ENCODE results near the gene USP21. TPM values are rescaled to one million over a fixed set of nuclear protein-coding genes. Genes with fewer than 3 reads are reported as not detected.

The USP21 gene, protein sequence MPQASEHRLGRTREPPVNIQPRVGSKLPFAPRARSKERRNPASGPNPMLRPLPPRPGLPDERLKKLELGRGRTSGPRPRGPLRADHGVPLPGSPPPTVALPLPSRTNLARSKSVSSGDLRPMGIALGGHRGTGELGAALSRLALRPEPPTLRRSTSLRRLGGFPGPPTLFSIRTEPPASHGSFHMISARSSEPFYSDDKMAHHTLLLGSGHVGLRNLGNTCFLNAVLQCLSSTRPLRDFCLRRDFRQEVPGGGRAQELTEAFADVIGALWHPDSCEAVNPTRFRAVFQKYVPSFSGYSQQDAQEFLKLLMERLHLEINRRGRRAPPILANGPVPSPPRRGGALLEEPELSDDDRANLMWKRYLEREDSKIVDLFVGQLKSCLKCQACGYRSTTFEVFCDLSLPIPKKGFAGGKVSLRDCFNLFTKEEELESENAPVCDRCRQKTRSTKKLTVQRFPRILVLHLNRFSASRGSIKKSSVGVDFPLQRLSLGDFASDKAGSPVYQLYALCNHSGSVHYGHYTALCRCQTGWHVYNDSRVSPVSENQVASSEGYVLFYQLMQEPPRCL
- total RNA-seq (2022; extraction: Qiagen RNA extraction) = 19.0 to 27.5 TPM (median 25.0 TPM) in 5 replicates

DNA sequence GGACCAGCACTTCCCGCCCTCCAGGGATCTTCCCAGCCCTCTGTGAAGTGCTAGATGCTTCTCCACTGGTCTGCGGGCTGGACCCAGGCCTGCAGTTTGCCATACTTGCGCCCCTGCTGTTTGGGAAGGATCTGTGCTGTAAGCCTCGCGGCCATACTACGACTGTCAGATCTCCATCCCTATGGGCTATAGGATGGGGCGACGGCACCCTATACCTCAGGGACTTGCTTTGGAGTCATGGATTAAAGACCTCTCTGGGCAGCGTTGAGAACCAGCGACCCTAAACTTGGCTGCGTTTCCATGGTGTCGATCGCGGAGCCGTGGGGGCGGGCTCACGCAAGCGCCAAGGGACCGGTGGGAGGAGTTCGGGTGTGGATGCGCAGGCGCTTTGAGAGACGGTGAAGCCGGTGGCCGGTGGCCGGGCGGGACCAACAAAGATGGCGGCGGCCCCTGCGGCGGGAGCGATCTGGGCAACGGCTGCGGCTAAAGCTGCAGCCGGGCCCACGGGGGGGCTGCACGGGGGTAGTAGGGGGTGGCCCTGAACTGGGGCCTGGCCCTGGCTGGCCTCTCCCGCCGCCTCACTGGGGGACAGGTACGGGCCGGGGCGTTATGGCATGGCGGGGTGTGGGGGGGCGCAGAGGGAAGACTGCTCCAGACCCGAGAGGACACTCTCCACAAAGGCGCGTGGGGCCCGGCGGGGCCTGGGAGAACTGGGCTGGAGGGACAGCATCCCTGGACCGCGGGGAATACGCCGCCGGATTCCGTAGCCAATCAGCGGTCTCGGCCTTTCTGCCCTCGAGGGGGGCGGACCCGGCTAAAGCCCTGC, at the start of gene USP21:
USP21 (plus strand) TSS at position 414 of the 826 bp plus-strand sequence. CDS start 1,141 bp downstream, outside the sequence.

DNA sequence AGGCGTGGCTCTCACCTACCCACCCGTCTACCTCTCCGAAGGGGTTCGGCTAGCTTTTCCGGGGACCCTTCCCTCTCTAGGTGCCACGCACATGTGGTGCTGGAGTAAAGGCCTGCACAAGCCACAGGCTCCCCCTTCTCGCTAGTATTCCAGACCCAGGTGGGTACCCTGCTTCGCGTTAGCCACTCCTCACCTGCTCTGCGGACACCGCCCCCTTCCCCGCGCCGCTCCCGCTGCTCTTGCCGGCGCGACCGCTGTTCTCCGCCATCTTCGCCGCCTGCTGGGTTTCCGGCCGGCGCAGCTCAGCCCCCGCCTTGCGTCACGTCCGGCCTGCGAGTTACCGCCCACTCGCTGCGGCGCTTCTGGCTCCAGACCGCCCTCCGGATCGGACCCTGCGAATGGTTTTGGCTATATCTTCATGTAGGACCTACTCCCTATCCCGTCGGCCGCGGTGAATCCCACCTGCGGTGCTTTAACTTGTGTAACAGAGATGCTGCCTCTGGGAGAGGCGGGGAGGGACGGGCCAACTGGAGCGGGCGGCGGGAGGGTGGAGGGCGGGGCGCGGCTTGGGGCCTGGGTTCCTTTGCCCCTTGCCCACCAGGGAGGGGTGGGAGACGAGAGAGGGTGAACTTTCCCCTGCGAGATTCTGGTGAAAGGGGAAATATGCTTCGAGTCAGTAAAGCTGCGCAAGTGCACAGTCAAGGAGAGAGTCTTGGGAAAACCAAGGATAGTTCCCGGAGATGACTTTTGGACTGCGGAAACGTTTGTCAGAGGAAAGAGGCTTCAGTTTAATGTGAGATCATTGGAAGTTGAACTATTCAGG, 41.3 kb upstream of the USP21 start, which contains the start of the genes NIT1 and PFDN2:
NIT1 (plus strand) TSS at position 347 of the 823 bp plus-strand sequence; CDS start at position 419, 72 bp downstream.
PFDN2 (minus strand) TSS at position 279 of the 823 bp plus-strand sequence; CDS start at position 268, 11 bp downstream.

DNA sequence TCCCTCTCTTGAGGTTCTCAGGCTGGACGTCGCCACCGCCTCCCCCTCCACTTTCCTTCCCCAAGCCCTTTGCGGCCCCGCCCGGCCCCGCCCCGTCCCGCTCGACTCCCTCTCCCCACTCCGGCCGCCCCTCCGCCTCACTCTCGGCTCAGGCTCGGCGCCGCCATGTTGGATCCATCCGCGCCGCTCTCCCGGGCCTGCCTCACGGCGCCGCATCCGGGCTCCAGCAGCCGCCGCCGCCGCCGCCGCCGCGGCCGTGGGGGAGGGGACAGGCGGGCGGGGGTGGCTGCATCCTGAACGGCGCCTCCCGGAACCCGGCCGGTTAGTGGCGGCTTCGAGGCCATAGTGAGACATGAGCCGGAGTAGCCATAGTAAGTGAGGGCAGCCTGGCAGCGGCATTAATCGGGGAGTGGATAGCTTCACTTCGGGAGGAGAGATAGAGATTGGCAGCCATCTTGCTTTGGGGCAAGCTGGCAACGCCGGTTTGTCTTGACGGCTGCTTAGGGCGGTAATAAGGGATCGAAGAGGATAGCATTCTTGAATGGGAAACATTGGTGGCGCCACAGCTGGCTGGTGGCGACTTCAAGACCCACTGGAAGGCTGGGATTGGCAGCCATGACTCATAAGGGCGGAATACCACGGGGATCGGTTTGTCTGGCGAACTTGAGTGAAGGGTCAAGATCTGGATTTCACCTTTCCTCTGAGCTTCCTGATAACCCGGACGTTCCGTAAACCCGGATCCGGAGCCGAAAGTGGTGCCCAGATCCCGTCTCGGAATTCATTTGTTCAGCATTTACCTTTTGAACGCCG, 26.7 kb upstream of the USP21 start, which contains the start of gene DEDD:
DEDD (minus strand) TSS at position 258 of the 810 bp plus-strand sequence. CDS start 8,205 bp downstream, outside the sequence.

DNA sequence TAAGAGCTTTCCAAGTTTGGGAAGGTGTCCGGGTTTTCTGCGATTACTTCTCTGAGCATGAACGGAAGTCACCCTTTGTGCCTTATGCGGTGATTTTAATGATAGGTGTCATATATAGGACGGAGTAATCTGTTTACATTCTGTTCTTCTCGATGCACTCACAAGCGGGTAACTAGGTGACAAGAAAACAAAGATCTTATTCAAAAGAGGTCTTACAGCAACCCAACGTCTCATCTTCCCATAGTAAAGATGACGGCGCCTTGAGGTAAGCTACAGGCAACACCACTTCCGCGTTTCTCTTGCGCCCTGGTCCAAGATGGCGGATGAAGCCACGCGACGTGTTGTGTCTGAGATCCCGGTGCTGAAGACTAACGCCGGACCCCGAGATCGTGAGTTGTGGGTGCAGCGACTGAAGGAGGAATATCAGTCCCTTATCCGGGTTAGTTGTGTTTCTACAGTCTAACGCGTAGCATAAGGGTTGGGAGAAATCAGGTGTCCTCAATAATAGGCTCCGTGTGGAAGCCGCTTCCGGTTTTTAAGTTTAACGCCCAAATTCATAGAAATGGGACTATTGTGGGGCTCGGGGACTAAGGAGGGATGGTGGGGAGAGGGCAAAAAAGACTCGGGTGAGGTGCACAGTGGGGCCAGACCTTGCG, 5.5 kb upstream of the USP21 start, which contains the start of gene UFC1:
UFC1 (plus strand) TSS at position 297 of the 656 bp plus-strand sequence; CDS start at position 317, 20 bp downstream.

DNA sequence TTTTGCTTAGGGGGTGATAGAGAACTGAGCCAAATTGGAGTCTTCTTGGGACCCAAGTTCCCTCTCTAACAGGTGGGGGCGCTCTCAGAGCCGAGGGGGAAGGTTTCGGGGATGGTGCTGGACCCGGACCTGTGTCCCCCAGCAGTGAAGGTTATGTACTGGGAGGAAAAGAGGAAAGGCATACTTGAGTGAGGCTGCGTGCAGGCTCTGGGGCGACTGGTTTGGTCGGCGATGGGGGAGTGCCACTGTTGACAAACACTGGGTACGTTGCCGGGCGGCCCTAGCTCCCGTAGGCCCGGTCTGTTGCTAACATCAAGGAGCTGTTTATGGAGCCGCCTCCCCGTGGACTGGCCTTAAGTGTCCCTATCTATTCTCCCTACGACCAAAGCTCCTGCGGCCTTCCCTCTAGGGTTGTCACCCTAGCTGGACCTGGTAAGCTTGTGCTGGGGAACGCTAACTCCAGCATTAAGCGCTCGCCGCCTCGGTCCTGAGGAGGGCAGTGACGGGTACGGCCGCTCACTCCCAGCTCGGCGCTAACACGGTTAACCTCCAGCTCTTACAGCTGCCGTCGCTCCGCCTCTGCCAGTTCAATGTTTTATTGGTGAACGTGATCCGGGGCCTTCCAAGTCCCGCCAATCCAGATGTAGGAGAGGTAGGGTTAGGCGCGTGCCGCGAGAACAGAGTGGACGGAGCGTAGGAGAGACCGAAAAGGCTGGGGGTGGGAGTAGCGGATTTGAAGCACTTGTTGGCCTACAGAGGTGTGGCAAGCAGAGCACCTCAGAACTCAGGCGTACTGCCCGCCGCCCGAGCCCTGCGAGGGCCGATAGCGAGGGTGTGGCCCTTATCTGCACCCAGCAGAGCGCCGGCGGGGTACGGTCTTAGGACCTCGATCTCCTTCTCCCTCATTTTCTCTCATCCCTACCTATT, 6.7 kb downstream of the USP21 start, which contains the start of gene PPOX:
PPOX (plus strand) TSS at position 685 of the 927 bp plus-strand sequence. CDS start 422 bp downstream, outside the sequence.

DNA sequence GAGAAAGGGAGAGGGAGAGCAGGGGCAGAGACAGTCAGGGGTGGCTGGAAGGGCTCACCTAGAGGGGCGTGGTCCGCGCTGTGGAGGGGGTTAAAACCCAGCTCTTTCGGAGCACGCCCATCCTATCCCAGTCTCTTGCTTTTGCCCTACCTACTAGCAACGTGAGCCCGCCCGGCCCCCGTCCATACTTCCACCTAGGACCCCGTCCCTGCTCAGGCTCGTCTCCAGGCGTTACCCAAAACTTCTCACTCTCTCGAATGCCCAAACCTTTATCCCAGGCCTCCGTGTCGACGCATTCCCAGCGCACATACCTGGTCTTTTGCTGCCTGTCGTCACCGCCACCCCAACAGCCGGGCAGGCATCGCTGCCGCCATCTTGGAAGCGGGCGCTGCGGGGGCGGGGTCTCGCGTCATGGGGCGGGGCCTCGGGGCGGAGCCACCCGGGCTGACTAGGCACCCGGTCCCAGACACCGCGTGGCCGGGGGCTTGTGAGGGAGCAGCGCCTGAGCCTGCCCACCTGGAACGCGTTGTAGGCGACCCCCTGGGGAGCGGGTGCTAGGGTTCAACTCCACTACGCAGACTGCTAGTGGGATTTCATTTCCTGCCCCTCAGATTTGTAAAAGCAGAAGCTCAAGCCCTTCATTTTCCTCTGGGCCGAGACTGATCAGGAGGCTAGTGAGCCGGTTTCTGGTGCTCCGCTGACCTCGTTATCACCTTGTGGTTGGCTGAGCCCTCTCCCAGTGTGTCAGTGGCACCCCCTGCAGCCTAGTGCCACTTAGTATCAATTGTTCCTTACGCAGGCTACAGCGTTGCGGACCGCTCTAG, 18.0 kb downstream of the USP21 start, which contains the start of gene B4GALT3:
B4GALT3 (minus strand) TSS at position 396 of the 824 bp plus-strand sequence. CDS start 1,447 bp downstream, outside the sequence.

DNA sequence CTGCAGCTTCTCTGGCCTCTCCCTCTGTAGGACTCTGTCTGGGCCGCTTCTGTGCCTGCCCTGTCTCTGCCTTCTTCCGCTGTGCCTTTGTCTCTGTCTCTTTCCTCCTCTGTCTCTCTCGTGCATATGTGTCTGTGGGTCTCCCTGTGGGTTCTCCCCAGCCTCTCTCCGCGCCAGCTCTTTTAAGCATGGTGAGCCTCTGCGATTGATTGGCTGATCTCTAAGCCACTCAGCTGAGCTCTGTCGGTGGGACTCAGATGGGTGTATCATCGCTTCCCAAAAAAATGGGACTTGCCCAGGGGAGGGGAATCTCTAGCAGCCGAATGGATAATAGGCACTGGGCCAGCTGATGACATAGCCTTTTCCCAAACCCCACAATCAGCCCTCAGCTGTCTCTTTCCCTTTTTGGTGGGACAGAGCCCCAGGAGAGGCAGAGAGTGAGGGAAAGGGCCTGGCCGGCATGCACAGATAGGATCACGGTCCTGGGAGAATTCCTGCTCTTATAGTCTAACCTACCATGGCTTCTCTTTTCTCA, 39.7 kb downstream of the USP21 start, which contains the start of gene ADAMTS4:
ADAMTS4 (minus strand) TSS at position 158 of the 535 bp plus-strand sequence. CDS start 427 bp downstream, outside the sequence.

DNA sequence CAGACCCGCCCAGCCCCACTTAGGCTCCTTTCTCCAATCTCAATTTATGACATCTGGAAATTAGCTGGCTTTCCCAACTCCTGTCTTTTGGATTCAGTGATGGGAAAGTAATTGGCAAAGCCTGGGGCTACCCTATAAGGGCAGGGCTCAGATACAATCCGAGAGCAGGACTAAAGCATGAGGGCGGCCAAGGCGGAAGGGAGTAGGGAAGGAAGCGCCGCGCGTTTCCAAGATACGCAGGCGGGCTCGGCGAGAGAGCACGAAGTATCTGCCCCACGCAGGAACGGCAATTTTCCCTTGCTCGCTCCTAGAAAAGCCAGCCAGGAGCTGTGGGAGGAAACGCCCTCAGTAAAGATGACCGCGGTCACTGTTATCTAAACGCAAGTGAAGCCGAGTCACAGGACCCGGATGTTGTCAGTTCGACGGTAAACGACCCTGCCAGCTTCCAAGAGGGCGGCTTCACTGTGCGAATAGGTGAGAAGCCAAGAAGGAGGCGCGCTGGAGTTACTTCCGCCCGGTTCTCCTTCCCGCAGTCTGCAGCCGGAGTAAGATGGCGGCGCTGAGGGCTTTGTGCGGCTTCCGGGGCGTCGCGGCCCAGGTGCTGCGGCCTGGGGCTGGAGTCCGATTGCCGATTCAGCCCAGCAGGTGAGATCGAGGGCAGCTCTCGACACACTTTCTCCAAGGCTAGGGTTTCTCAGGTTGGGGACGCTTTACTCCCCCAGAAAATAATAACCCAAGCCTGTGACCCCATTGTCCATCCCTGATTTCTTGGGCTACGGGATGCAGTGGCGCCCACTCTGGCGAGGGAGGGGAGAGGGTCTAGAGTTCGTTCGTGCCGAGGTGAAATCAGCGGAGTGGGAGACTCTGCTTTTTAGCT, 42.8 kb downstream of the USP21 start, which contains the start of gene NDUFS2:
NDUFS2 (plus strand) TSS at position 532 of the 877 bp plus-strand sequence; CDS start at position 551, 19 bp downstream.

DNA sequence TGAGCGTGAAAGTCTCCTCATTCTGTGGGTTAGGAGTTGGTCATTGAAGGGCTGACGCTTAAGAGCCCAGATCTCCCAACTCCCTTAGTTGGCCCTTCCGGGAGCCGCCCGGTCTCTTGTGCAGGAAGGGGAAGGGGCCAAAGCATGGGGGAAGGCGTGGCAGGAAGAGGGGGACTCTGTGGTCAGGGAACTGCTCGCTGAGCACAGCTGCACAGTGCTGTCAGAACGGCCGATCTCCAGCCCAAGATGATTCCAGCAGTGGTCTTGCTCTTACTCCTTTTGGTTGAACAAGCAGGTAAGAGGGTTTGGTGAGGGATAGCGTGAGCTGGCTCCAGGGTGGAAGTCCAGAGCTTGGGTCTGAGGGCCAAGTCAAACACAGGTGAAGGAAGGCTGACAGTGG, 55.8 kb downstream of the USP21 start, which contains the start of gene FCER1G:
FCER1G (plus strand) TSS at position 220 of the 400 bp plus-strand sequence; CDS start at position 247, 27 bp downstream.

Other genes with a start within 250 kb of the USP21 start
- 0.13 to 0.34 TPM (median 0.24 TPM) in 4 of 5 replicates, not detected in the other for gene ITLN2, start 204.7 kb upstream of the USP21 start, total RNA-seq (2022; extraction: Qiagen RNA extraction)
- gene F11R, start 138.3 kb upstream of the USP21 start, total RNA-seq (2022; extraction: Qiagen RNA extraction) = 30.7 to 59.9 TPM (median 54.1 TPM) in 5 replicates
- 0.20 to 0.42 TPM (median 0.29 TPM) in 4 of 5 replicates, not detected in the other for gene TSTD1, start 120.5 kb upstream of the USP21 start, total RNA-seq (2022; extraction: Qiagen RNA extraction)
- 44.2 to 52.9 TPM (median 51.4 TPM) in 5 replicates for gene USF1, start 113.5 kb upstream of the USP21 start, total RNA-seq (2022; extraction: Qiagen RNA extraction)
- 0.05 to 0.14 TPM (median 0.07 TPM) in 5 replicates for gene ARHGAP30, start 89.6 kb upstream of the USP21 start, total RNA-seq (2022; extraction: Qiagen RNA extraction)
- gene NECTIN4, start 69.9 kb upstream of the USP21 start, total RNA-seq (2022; extraction: Qiagen RNA extraction) = 1.6 to 1.9 TPM (median 1.8 TPM) in 5 replicates
- gene KLHDC9, start 61.1 kb upstream of the USP21 start, total RNA-seq (2022; extraction: Qiagen RNA extraction) = 1.1 to 2.7 TPM (median 1.8 TPM) in 5 replicates
- gene PFDN2, start 41.5 kb upstream of the USP21 start, total RNA-seq (2022; extraction: Qiagen RNA extraction) = 112 to 136 TPM (median 117 TPM) in 5 replicates
- gene NIT1, start 41.4 kb upstream of the USP21 start, total RNA-seq (2022; extraction: Qiagen RNA extraction) = 29.5 to 35.9 TPM (median 35.1 TPM) in 5 replicates
- 27.6 to 33.6 TPM (median 31.9 TPM) in 5 replicates for gene DEDD, start 26.8 kb upstream of the USP21 start, total RNA-seq (2022; extraction: Qiagen RNA extraction)
- gene UFC1, start 5.5 kb upstream of the USP21 start, total RNA-seq (2022; extraction: Qiagen RNA extraction) = 84.9 to 147 TPM (median 87.3 TPM) in 5 replicates
- gene PPOX, start 6.9 kb downstream of the USP21 start, total RNA-seq (2022; extraction: Qiagen RNA extraction) = 11.1 to 18.1 TPM (median 16.2 TPM) in 5 replicates
- gene B4GALT3, start 18.0 kb downstream of the USP21 start, total RNA-seq (2022; extraction: Qiagen RNA extraction) = 24.9 to 30.4 TPM (median 29.2 TPM) in 5 replicates
- 0.01 TPM in 2 of 5 replicates, not detected in the others for gene ADAMTS4, start 39.6 kb downstream of the USP21 start, total RNA-seq (2022; extraction: Qiagen RNA extraction)
- gene NDUFS2, start 42.9 kb downstream of the USP21 start, total RNA-seq (2022; extraction: Qiagen RNA extraction) = 78.3 to 97.7 TPM (median 84.9 TPM) in 5 replicates
- gene FCER1G, start 55.8 kb downstream of the USP21 start, total RNA-seq (2022; extraction: Qiagen RNA extraction) = 0.16 to 0.36 TPM in 2 of 5 replicates, not detected in the others
- not detected in 5 replicates for gene APOA2, start 64.1 kb downstream of the USP21 start, total RNA-seq (2022; extraction: Qiagen RNA extraction)
- 9.2 to 11.4 TPM (median 11.3 TPM) in 5 replicates for gene TOMM40L, start 66.6 kb downstream of the USP21 start, total RNA-seq (2022; extraction: Qiagen RNA extraction)
- gene NR1I3, start 78.7 kb downstream of the USP21 start, total RNA-seq (2022; extraction: Qiagen RNA extraction) = 0.06 to 0.15 TPM (median 0.08 TPM) in 3 of 5 replicates, not detected in the others
- gene PCP4L1, start 99.2 kb downstream of the USP21 start, total RNA-seq (2022; extraction: Qiagen RNA extraction) = 0.06 to 0.13 TPM (median 0.07 TPM) in 4 of 5 replicates, not detected in the other
- 0.18 to 0.40 TPM (median 0.30 TPM) in 5 replicates for gene MPZ, start 150.5 kb downstream of the USP21 start, total RNA-seq (2022; extraction: Qiagen RNA extraction)
- 236 to 259 TPM (median 248 TPM) in 5 replicates for gene SDHC, start 154.9 kb downstream of the USP21 start, total RNA-seq (2022; extraction: Qiagen RNA extraction)
- 0.13 to 0.40 TPM (median 0.17 TPM) in 4 of 5 replicates, not detected in the other for gene CFAP126, start 208.4 kb downstream of the USP21 start, total RNA-seq (2022; extraction: Qiagen RNA extraction)